IMR-90 (cell line): ENCODE data around the gene NFATC3.

ENCODE experiments used
- CEBPB ChIP-seq: IDR thresholded peaks from 2 replicates; pipeline ENCODE4 v1.6.1; 2012; ENCODE audit warnings: low read depth, low read length, improper control_type of control experiment
- CTCF ChIP-seq: conservative IDR thresholded peaks from 2 replicates; pipeline ENCODE4 v1.5.1; 2012; ENCODE audit warnings: mild to moderate bottlenecking, low read depth, low read length, improper control_type of control experiment
- FOS ChIP-seq: fragments of 150-350 bp; IDR thresholded peaks from 2 replicates; pipeline ENCODE4 v1.6.1; 2016; ENCODE audit warnings: low read depth, low read length
- MAFK ChIP-seq: IDR thresholded peaks from 2 replicates; pipeline ENCODE4 v1.6.1; 2012; ENCODE audit warnings: low read depth, low read length, improper control_type of control experiment
- MAZ ChIP-seq: IDR thresholded peaks from 2 replicates; pipeline ENCODE4 v1.6.1; 2012; ENCODE audit warnings: low read depth, mild to moderate bottlenecking, low read length, improper control_type of control experiment, moderate library complexity, borderline replicate concordance
- MXI1 ChIP-seq: IDR thresholded peaks from 2 replicates; pipeline ENCODE4 v1.6.1; 2012; ENCODE audit warnings: low read depth, mild to moderate bottlenecking, low read length, moderate library complexity, borderline replicate concordance
- POLR2A ChIP-seq: IDR thresholded peaks from 2 replicates; pipeline ENCODE4 v1.6.1; 2012; ENCODE audit warnings: mild to moderate bottlenecking, low read depth, low read length
- RAD21 ChIP-seq: IDR thresholded peaks from 2 replicates; pipeline ENCODE4 v1.6.1; 2012; ENCODE audit warnings: low read length, improper control_type of control experiment
- RFX5 ChIP-seq: IDR thresholded peaks from 2 replicates; pipeline ENCODE4 v1.8.0; 2012; ENCODE audit warnings: low read depth, mild to moderate bottlenecking, low read length, moderate library complexity
- SMC3 ChIP-seq: fragments of 150-350 bp; IDR thresholded peaks from 2 replicates; pipeline ENCODE4 v1.6.1; 2016; ENCODE audit warnings: low read depth, mild to moderate bottlenecking, antibody characterized with exemption, low read length, moderate library complexity

- TF ChIP-seq MAZ (no peak), CTCF (no peak), POLR2A (no peak), FOS (no peak), RAD21 (no peak), SMC3 (no peak), MXI1 (no peak), MAFK (no peak), RFX5 (no peak), CEBPB (no peak)
These were observed 6.5 kb downstream of the NFATC3 start for GRCh38 chr16:68091380-68092261.
